ENCODE results near the gene PGM1.

- TF ChIP-seq CTCF (IDR thresholded peaks at IDR 0.05 in 2 of 3, conservative IDR thresholded peaks at IDR 0.05 in 1 of 3; ENCODE audit: borderline replicate concordance in 1 of 3, insufficient read depth in 1 of 3, low read depth in 2 of 3, low read length in 2 of 3) (no peak), POLR2AphosphoS5 (IDR thresholded peaks at IDR 0.05; ENCODE audit: low read depth, low read length) (no peak), MAX (IDR thresholded peaks at IDR 0.05) (no peak), ELF1 (IDR thresholded peaks at IDR 0.05; ENCODE audit: borderline replicate concordance, low read depth) (no peak), POLR2A (IDR thresholded peaks at IDR 0.05; ENCODE audit: borderline replicate concordance, extremely low read depth, insufficient read depth, insufficient read length) (no peak), EZH2 (IDR thresholded peaks at IDR 0.05) (no peak)
Measured at GRCh38 chr1:63599799-63600198, 6.6 kb downstream of the PGM1 start.

Data from HCT116 (cell line).